ENCODE measurements around the gene GRIA1.

GRIA1 gene

GRCh38 chr5:153794327-153794726 lies 303.9 kb downstream of the GRIA1 start:
- Histone ChIP-seq H2AFZ (ENCODE audit: low read length, unreplicated experiment) (no peak overlapping the region), H3K27me3 (ENCODE audit: insufficient read depth, low read length) (no peaks in the 10 kb centered on the region), H3K4me3 (ENCODE audit: low read depth, low read length) (no peak overlapping the region)

GRCh38 chr5:153796527-153796926 lies 306.1 kb downstream of the GRIA1 start:
- H3K4me3 ChIP-seq (ENCODE audit: low read depth, low read length), result no peak overlapping the region
- no peak overlapping the region for H3K27ac ChIP-seq (ENCODE audit: low read depth, low read length)
- H3K4me1 ChIP-seq (ENCODE audit: control insufficient read depth, insufficient read depth, low read length, unreplicated experiment), result no peaks in the 10 kb centered on the region
- no peaks in the 10 kb centered on the region for H3K36me3 ChIP-seq (ENCODE audit: insufficient read depth, low read length)
- H3K79me2 ChIP-seq (ENCODE audit: control insufficient read depth, insufficient read depth, low read length, unreplicated experiment), result no peaks in the 10 kb centered on the region
- H3K27me3 ChIP-seq (ENCODE audit: insufficient read depth, low read length), result no peaks in the 10 kb centered on the region
- H2AFZ ChIP-seq (ENCODE audit: low read length, unreplicated experiment), result no peak overlapping the region

More at GRCh38 chr5:153794327-153794726, 303.9 kb downstream of the GRIA1 start:
- no peaks in the 10 kb centered on the region for H3K79me2 ChIP-seq (ENCODE audit: control insufficient read depth, insufficient read depth, low read length, unreplicated experiment)
- no peak overlapping the region for H3K27ac ChIP-seq (ENCODE audit: low read depth, low read length)
- H3K4me1 ChIP-seq (ENCODE audit: control insufficient read depth, insufficient read depth, low read length, unreplicated experiment), result no peaks in the 10 kb centered on the region
- H3K36me3 ChIP-seq (ENCODE audit: insufficient read depth, low read length), result no peaks in the 10 kb centered on the region

GRCh38 chr5:153797484-153797883 lies 307.0 kb downstream of the GRIA1 start:
- Histone ChIP-seq H3K4me3 (ENCODE audit: low read depth, low read length) (no peak overlapping the region), H3K27ac (ENCODE audit: low read depth, low read length) (no peak overlapping the region), H3K79me2 (ENCODE audit: control insufficient read depth, insufficient read depth, low read length, unreplicated experiment) (no peaks in the 10 kb centered on the region), H3K36me3 (ENCODE audit: insufficient read depth, low read length) (no peaks in the 10 kb centered on the region), H2AFZ (ENCODE audit: low read length, unreplicated experiment) (no peak overlapping the region), H3K4me1 (ENCODE audit: control insufficient read depth, insufficient read depth, low read length, unreplicated experiment) (no peaks in the 10 kb centered on the region), H3K27me3 (ENCODE audit: insufficient read depth, low read length) (no peaks in the 10 kb centered on the region)

GRCh38 chr5:153798830-153799229 lies 308.4 kb downstream of the GRIA1 start:
- H3K4me3 ChIP-seq (ENCODE audit: low read depth, low read length), result no peak overlapping the region

GRCh38 chr5:153799466-153799865 lies 309.0 kb downstream of the GRIA1 start:
- no peaks in the 10 kb centered on the region for H3K27me3 ChIP-seq (ENCODE audit: insufficient read depth, low read length)
- H3K4me3 ChIP-seq (ENCODE audit: low read depth, low read length), result no peak overlapping the region
- no peak overlapping the region for H2AFZ ChIP-seq (ENCODE audit: low read length, unreplicated experiment)
- no peaks in the 10 kb centered on the region for H3K4me1 ChIP-seq (ENCODE audit: control insufficient read depth, insufficient read depth, low read length, unreplicated experiment)
- H3K36me3 ChIP-seq (ENCODE audit: insufficient read depth, low read length), result no peaks in the 10 kb centered on the region
- H3K27ac ChIP-seq (ENCODE audit: low read depth, low read length), result no peak overlapping the region
- H3K79me2 ChIP-seq (ENCODE audit: control insufficient read depth, insufficient read depth, low read length, unreplicated experiment), result no peaks in the 10 kb centered on the region

More at GRCh38 chr5:153798830-153799229, 308.4 kb downstream of the GRIA1 start:
- H3K27me3 ChIP-seq (ENCODE audit: insufficient read depth, low read length), result no peaks in the 10 kb centered on the region
- no peaks in the 10 kb centered on the region for H3K4me1 ChIP-seq (ENCODE audit: control insufficient read depth, insufficient read depth, low read length, unreplicated experiment)
- H3K79me2 ChIP-seq (ENCODE audit: control insufficient read depth, insufficient read depth, low read length, unreplicated experiment), result no peaks in the 10 kb centered on the region
- H3K27ac ChIP-seq (ENCODE audit: low read depth, low read length), result no peak overlapping the region
- H2AFZ ChIP-seq (ENCODE audit: low read length, unreplicated experiment), result no peak overlapping the region
- no peaks in the 10 kb centered on the region for H3K36me3 ChIP-seq (ENCODE audit: insufficient read depth, low read length)

- no peaks in the 10 kb centered on the region for H3K27me3 ChIP-seq (ENCODE audit: insufficient read depth, low read length)
Measured at GRCh38 chr5:153802050-153802821, 311.8 kb downstream of the GRIA1 start.

GRCh38 chr5:153807801-153808200 lies 317.3 kb downstream of the GRIA1 start:
- Histone ChIP-seq H3K27me3 (ENCODE audit: insufficient read depth, low read length) (no peaks in the 10 kb centered on the region), H3K27ac (ENCODE audit: low read depth, low read length) (no peak overlapping the region), H2AFZ (ENCODE audit: low read length, unreplicated experiment) (no peak overlapping the region), H3K36me3 (ENCODE audit: insufficient read depth, low read length) (no peaks in the 10 kb centered on the region), H3K4me1 (ENCODE audit: control insufficient read depth, insufficient read depth, low read length, unreplicated experiment) (no peaks in the 10 kb centered on the region), H3K4me3 (ENCODE audit: low read depth, low read length) (no peak overlapping the region), H3K79me2 (ENCODE audit: control insufficient read depth, insufficient read depth, low read length, unreplicated experiment) (no peaks in the 10 kb centered on the region)

More at GRCh38 chr5:153802050-153802821, 311.8 kb downstream of the GRIA1 start:
- Histone ChIP-seq H3K4me3 (ENCODE audit: low read depth, low read length) (no peak overlapping the region), H3K27ac (ENCODE audit: low read depth, low read length) (no peak overlapping the region), H3K4me1 (ENCODE audit: control insufficient read depth, insufficient read depth, low read length, unreplicated experiment) (no peaks in the 10 kb centered on the region), H3K79me2 (ENCODE audit: control insufficient read depth, insufficient read depth, low read length, unreplicated experiment) (no peaks in the 10 kb centered on the region), H2AFZ (ENCODE audit: low read length, unreplicated experiment) (no peak overlapping the region), H3K36me3 (ENCODE audit: insufficient read depth, low read length) (no peaks in the 10 kb centered on the region)

- no peaks in the 10 kb centered on the region for H3K36me3 ChIP-seq (ENCODE audit: insufficient read depth, low read length)
- no peak overlapping the region for H3K27ac ChIP-seq (ENCODE audit: low read depth, low read length)
- no peak overlapping the region for H2AFZ ChIP-seq (ENCODE audit: low read length, unreplicated experiment)
- no peak overlapping the region for H3K4me3 ChIP-seq (ENCODE audit: low read depth, low read length)
- no peaks in the 10 kb centered on the region for H3K4me1 ChIP-seq (ENCODE audit: control insufficient read depth, insufficient read depth, low read length, unreplicated experiment)
- H3K27me3 ChIP-seq (ENCODE audit: insufficient read depth, low read length), result no peaks in the 10 kb centered on the region
- no peaks in the 10 kb centered on the region for H3K79me2 ChIP-seq (ENCODE audit: control insufficient read depth, insufficient read depth, low read length, unreplicated experiment)
Measured at GRCh38 chr5:153809166-153809565, 318.7 kb downstream of the GRIA1 start.

GRCh38 chr5:153813901-153814300 lies 323.4 kb downstream of the GRIA1 start:
- H2AFZ ChIP-seq (ENCODE audit: low read length, unreplicated experiment), result no peak overlapping the region
- no peaks in the 10 kb centered on the region for H3K27me3 ChIP-seq (ENCODE audit: insufficient read depth, low read length)

GRCh38 chr5:153816870-153817269 lies 326.4 kb downstream of the GRIA1 start:
- no peaks in the 10 kb centered on the region for H3K27me3 ChIP-seq (ENCODE audit: insufficient read depth, low read length)
- no peak overlapping the region for H2AFZ ChIP-seq (ENCODE audit: low read length, unreplicated experiment)
- no peak overlapping the region for H3K27ac ChIP-seq (ENCODE audit: low read depth, low read length)
- no peak overlapping the region for H3K4me3 ChIP-seq (ENCODE audit: low read depth, low read length)
- H3K4me1 ChIP-seq (ENCODE audit: control insufficient read depth, insufficient read depth, low read length, unreplicated experiment), result no peaks in the 10 kb centered on the region
- no peaks in the 10 kb centered on the region for H3K36me3 ChIP-seq (ENCODE audit: insufficient read depth, low read length)
- H3K79me2 ChIP-seq (ENCODE audit: control insufficient read depth, insufficient read depth, low read length, unreplicated experiment), result no peaks in the 10 kb centered on the region

More at GRCh38 chr5:153813901-153814300, 323.4 kb downstream of the GRIA1 start:
- Histone ChIP-seq H3K4me3 (ENCODE audit: low read depth, low read length) (no peak overlapping the region), H3K36me3 (ENCODE audit: insufficient read depth, low read length) (no peaks in the 10 kb centered on the region), H3K4me1 (ENCODE audit: control insufficient read depth, insufficient read depth, low read length, unreplicated experiment) (no peaks in the 10 kb centered on the region), H3K27ac (ENCODE audit: low read depth, low read length) (no peak overlapping the region), H3K79me2 (ENCODE audit: control insufficient read depth, insufficient read depth, low read length, unreplicated experiment) (no peaks in the 10 kb centered on the region)

GRCh38 chr5:153818626-153819025 lies 328.2 kb downstream of the GRIA1 start:
- Histone ChIP-seq H3K27me3 (ENCODE audit: insufficient read depth, low read length) (no peaks in the 10 kb centered on the region), H3K27ac (ENCODE audit: low read depth, low read length) (no peak overlapping the region), H2AFZ (ENCODE audit: low read length, unreplicated experiment) (no peak overlapping the region), H3K4me3 (ENCODE audit: low read depth, low read length) (no peak overlapping the region), H3K79me2 (ENCODE audit: control insufficient read depth, insufficient read depth, low read length, unreplicated experiment) (no peaks in the 10 kb centered on the region), H3K4me1 (ENCODE audit: control insufficient read depth, insufficient read depth, low read length, unreplicated experiment) (no peaks in the 10 kb centered on the region), H3K36me3 (ENCODE audit: insufficient read depth, low read length) (no peaks in the 10 kb centered on the region)
